ENCODE results near the gene MIF4GD.
"Not testable (repeated sequence)": the region's sequence is repeated elsewhere in the genome, so short reads cannot be mapped to it uniquely, and the experiment has no call there.

The MIF4GD gene

GRCh38 chr17:75300280-75300679, 29.2 kb upstream of the MIF4GD start:
- DNase-seq = no peak

GRCh38 chr17:75295201-75296158, 24.4 kb upstream of the MIF4GD start:
- TF ChIP-seq POLR2A (IDR thresholded peaks at IDR 0.05; ENCODE audit: low read length) (no peak), GATA1 (IDR thresholded peaks at IDR 0.05; ENCODE audit: low read depth, low read length) (no peak)
- DNase-seq = no peak

More at GRCh38 chr17:75300280-75300679, 29.2 kb upstream of the MIF4GD start:
- TF ChIP-seq POLR2A (IDR thresholded peaks at IDR 0.05; ENCODE audit: low read length) (no peak), GATA1 (IDR thresholded peaks at IDR 0.05; ENCODE audit: low read depth, low read length) (no peak)

GRCh38 chr17:75292810-75293448, 21.9 kb upstream of the MIF4GD start:
- not testable (repeated sequence) for DNase-seq

- no peak for TF ChIP-seq GATA1 (IDR thresholded peaks at IDR 0.05; ENCODE audit: low read depth, low read length)
- peak; percentile 67 for TF ChIP-seq POLR2A (IDR thresholded peaks at IDR 0.05; ENCODE audit: low read length)
Observed at GRCh38 chr17:75289832-75290337, 18.9 kb upstream of the MIF4GD start.

GRCh38 chr17:75289115-75289831, 18.2 kb upstream of the MIF4GD start, which contains the start of gene SLC25A19:
TSS of gene SLC25A19 (minus strand) at chr17:75289433. CDS start at chr17:75286764, 2,669 bp downstream.
- DNase-seq = peak; percentile 99
- TF ChIP-seq POLR2A (IDR thresholded peaks at IDR 0.05; ENCODE audit: low read length) (peak; percentile 92), GATA1 (IDR thresholded peaks at IDR 0.05; ENCODE audit: low read depth, low read length) (no peak)

More at GRCh38 chr17:75289832-75290337, 18.9 kb upstream of the MIF4GD start:
- DNase-seq = peak; percentile 80

GRCh38 chr17:75288770-75289114, 17.7 kb upstream of the MIF4GD start:
- DNase-seq = peak in 1 of 2 experiments; percentile 65
- TF ChIP-seq GATA1 (IDR thresholded peaks at IDR 0.05; ENCODE audit: low read depth, low read length) = no peak
- TF ChIP-seq POLR2A (IDR thresholded peaks at IDR 0.05; ENCODE audit: low read length) = no peak

- no peak for TF ChIP-seq GATA1 (IDR thresholded peaks at IDR 0.05; ENCODE audit: low read depth, low read length)
- TF ChIP-seq POLR2A (IDR thresholded peaks at IDR 0.05; ENCODE audit: low read length) = no peak
- no peak for DNase-seq
Observed at GRCh38 chr17:75288359-75288758, 17.3 kb upstream of the MIF4GD start.

- TF ChIP-seq POLR2A (IDR thresholded peaks at IDR 0.05; ENCODE audit: low read length) = no peak
- TF ChIP-seq GATA1 (IDR thresholded peaks at IDR 0.05; ENCODE audit: low read depth, low read length) = no peak
- DNase-seq = no peak
Observed at GRCh38 chr17:75287221-75287620, 16.2 kb upstream of the MIF4GD start.

- no peak for DNase-seq
- TF ChIP-seq POLR2A (IDR thresholded peaks at IDR 0.05; ENCODE audit: low read length) = no peak
- no peak for TF ChIP-seq GATA1 (IDR thresholded peaks at IDR 0.05; ENCODE audit: low read depth, low read length)
Observed at GRCh38 chr17:75285123-75285522, 14.1 kb upstream of the MIF4GD start.

GRCh38 chr17:75280189-75280588, 9.2 kb upstream of the MIF4GD start:
- not testable (repeated sequence) for DNase-seq

- TF ChIP-seq GATA1 (IDR thresholded peaks at IDR 0.05; ENCODE audit: low read depth, low read length) (no peak), POLR2A (IDR thresholded peaks at IDR 0.05; ENCODE audit: low read length) (no peak)
Observed at GRCh38 chr17:75277664-75278071, 6.6 kb upstream of the MIF4GD start.

GRCh38 chr17:75273977-75274708, 3.1 kb upstream of the MIF4GD start:
- peak; percentile 68 to 87 for DNase-seq
- TF ChIP-seq POLR2A (IDR thresholded peaks at IDR 0.05; ENCODE audit: low read length) (no peak), GATA1 (IDR thresholded peaks at IDR 0.05; ENCODE audit: low read depth, low read length) (no peak)

More at GRCh38 chr17:75277664-75278071, 6.6 kb upstream of the MIF4GD start:
- DNase-seq = no peak

- no peak for DNase-seq
Observed at GRCh38 chr17:75272848-75273184, 1.8 kb upstream of the MIF4GD start.

More at GRCh38 chr17:75272848-75273184, 1.8 kb upstream of the MIF4GD start:
- TF ChIP-seq POLR2A (IDR thresholded peaks at IDR 0.05; ENCODE audit: low read length) (no peak), GATA1 (IDR thresholded peaks at IDR 0.05; ENCODE audit: low read depth, low read length) (no peak)
